ENCODE results near the gene CHMP1A.

GRCh38 chr16:89636663-89637062, 20.8 kb downstream of the CHMP1A start:
- TF ChIP-seq POLR2A (IDR thresholded peaks at IDR 0.05) (no peak), CTCF (IDR thresholded peaks at IDR 0.05) (no peak), EP300 (IDR thresholded peaks at IDR 0.05) (no peak)

All from ovary (tissue), 3 donors.